ENCODE measurements around the gene L3MBTL1.

GRCh38 chr20:43465625-43465943 lies 41.9 kb upstream of the L3MBTL1 start:
- TF ChIP-seq, protein P1, sequence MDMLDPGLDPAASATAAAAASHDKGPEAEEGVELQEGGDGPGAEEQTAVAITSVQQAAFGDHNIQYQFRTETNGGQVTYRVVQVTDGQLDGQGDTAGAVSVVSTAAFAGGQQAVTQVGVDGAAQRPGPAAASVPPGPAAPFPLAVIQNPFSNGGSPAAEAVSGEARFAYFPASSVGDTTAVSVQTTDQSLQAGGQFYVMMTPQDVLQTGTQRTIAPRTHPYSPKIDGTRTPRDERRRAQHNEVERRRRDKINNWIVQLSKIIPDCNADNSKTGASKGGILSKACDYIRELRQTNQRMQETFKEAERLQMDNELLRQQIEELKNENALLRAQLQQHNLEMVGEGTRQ (IDR thresholded peaks at IDR 0.05; ENCODE audit: low read depth, low read length), result no peak
- TF ChIP-seq POLR2A (IDR thresholded peaks at IDR 0.05; ENCODE audit: low read depth, low read length) (0 out of 2 replicates have a peak, but pooled peaks have one; percentile 47), CTCF (conservative IDR thresholded peaks at IDR 0.05; ENCODE audit: low read depth, low read length) (no peak), SMC3 (IDR thresholded peaks at IDR 0.05; ENCODE audit: low read depth, low read length) (no peak), BHLHE40 (IDR thresholded peaks at IDR 0.05; ENCODE audit: low read depth, low read length) (no peak), RAD21 (IDR thresholded peaks at IDR 0.05; ENCODE audit: low read length) (no peak), RCOR1 (IDR thresholded peaks at IDR 0.05; ENCODE audit: insufficient replicate concordance, low read length) (no peak), FOS (IDR thresholded peaks at IDR 0.05; ENCODE audit: low read depth, low read length) (no peak), RFX5 (IDR thresholded peaks at IDR 0.05; ENCODE audit: low read depth, low read length) (no peak)
- TF ChIP-seq, protein P2, sequence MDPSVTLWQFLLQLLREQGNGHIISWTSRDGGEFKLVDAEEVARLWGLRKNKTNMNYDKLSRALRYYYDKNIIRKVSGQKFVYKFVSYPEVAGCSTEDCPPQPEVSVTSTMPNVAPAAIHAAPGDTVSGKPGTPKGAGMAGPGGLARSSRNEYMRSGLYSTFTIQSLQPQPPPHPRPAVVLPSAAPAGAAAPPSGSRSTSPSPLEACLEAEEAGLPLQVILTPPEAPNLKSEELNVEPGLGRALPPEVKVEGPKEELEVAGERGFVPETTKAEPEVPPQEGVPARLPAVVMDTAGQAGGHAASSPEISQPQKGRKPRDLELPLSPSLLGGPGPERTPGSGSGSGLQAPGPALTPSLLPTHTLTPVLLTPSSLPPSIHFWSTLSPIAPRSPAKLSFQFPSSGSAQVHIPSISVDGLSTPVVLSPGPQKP (IDR thresholded peaks at IDR 0.05; ENCODE audit: borderline replicate concordance, low read depth, low read length), result no peak

All from IMR-90 (cell line).